GM23338 (cell line): ENCODE data around the gene HINT1. TPM values are rescaled to one million over a fixed set of nuclear protein-coding genes. Genes with fewer than 3 reads are reported as not detected.

Source experiments
- ATAC-seq: fragments of 200-7000 bp; cut with Tn5 transposase; 3 replicates; pipeline ENCODE4 v1.9.1; 2020
- DNase-seq: peaks from one replicate; pipeline ENCODE4 v3.0.0-alpha.2; 2015; ENCODE audit warnings: low spot score
- H2AFZ ChIP-seq: fragments of 200-600 bp; sonication (generic); 2 replicates; pipeline ENCODE4 v1.8.0; 2016; ENCODE audit warnings: antibody characterized with exemption, mild to moderate bottlenecking, moderate library complexity
- H3F3A ChIP-seq: fragments of 200-600 bp; sonication (generic); replicated peaks from 2 replicates; pipeline ENCODE4 v1.8.0; 2017; ENCODE audit warnings: antibody characterized with exemption, mixed run types, low read depth
- H3K27ac ChIP-seq: fragments of 200-600 bp; sonication (generic); 2 replicates; pipeline ENCODE4 v1.6.1; 2016; ENCODE audit warnings: low read depth
- H3K27me3 ChIP-seq: fragments of 200-600 bp; sonication (generic); 2 replicates; pipeline ENCODE4 v1.8.0; 2016; ENCODE audit warnings: mild to moderate bottlenecking, mixed run types, moderate library complexity; ENCODE audit not compliant: insufficient read depth
- H3K36me3 ChIP-seq: fragments of 200-600 bp; sonication (generic); 2 replicates; pipeline ENCODE4 v1.8.0; 2016; ENCODE audit warnings: mild to moderate bottlenecking; ENCODE audit not compliant: insufficient read depth
- H3K4me1 ChIP-seq: fragments of 200-600 bp; sonication (generic); 2 replicates; pipeline ENCODE4 v1.8.0; 2016; ENCODE audit warnings: mild to moderate bottlenecking, moderate library complexity; ENCODE audit not compliant: insufficient read depth
- H3K4me2 ChIP-seq: fragments of 200-600 bp; sonication (generic); 2 replicates; pipeline ENCODE4 v1.7.1; 2017; ENCODE audit warnings: mixed run types
- H3K4me3 ChIP-seq: fragments of 200-600 bp; sonication (generic); 2 replicates; pipeline ENCODE4 v1.6.1; 2016; ENCODE audit warnings: mixed run types
- H3K79me2 ChIP-seq: fragments of 200-600 bp; sonication (generic); replicated peaks from 2 replicates; pipeline ENCODE4 v1.8.0; 2017; ENCODE audit warnings: mild to moderate bottlenecking; ENCODE audit not compliant: insufficient read depth
- H3K9me2 ChIP-seq: fragments of 200-600 bp; sonication (generic); 2 replicates; pipeline ENCODE4 v1.8.0; 2017; ENCODE audit not compliant: insufficient read depth
- H4K20me1 ChIP-seq: fragments of 200-600 bp; sonication (generic); replicated peaks from 2 replicates; pipeline ENCODE4 v1.8.0; 2017; ENCODE audit warnings: mild to moderate bottlenecking; ENCODE audit not compliant: insufficient read depth
- H3K27ac Mint-ChIP-seq: 2 replicates; pipeline ENCODE4 v1.8.0; 2020; ENCODE audit warnings: inconsistent platforms, mild to moderate bottlenecking, moderate library complexity, mixed read lengths
- H3K27me3 Mint-ChIP-seq: 3 replicates; pipeline ENCODE4 v1.8.0; 2022; ENCODE audit warnings: low read depth, mild to moderate bottlenecking, moderate library complexity, mixed read lengths, inconsistent platforms; ENCODE audit not compliant: insufficient read depth, poor library complexity
- H3K36me3 Mint-ChIP-seq: 3 replicates; pipeline ENCODE4 v1.8.0; 2021; ENCODE audit warnings: low read depth, mild to moderate bottlenecking, inconsistent platforms, moderate library complexity, mixed read lengths
- H3K4me1 Mint-ChIP-seq: 3 replicates; pipeline ENCODE4 v1.8.0; 2020; ENCODE audit warnings: mild to moderate bottlenecking, inconsistent platforms, mixed read lengths
- H3K4me3 Mint-ChIP-seq: 3 replicates; pipeline ENCODE4 v1.8.0; 2021; ENCODE audit warnings: moderate library complexity, mild to moderate bottlenecking, inconsistent platforms, mixed read lengths
- H3K9me3 Mint-ChIP-seq: 3 replicates; pipeline ENCODE4 v1.8.0; 2020; ENCODE audit warnings: moderate library complexity, mild to moderate bottlenecking, inconsistent platforms, mixed read lengths
- CREB1 ChIP-seq: fragments of 250-450 bp; sonication (Bioruptor Pico); IDR thresholded peaks from 2 replicates; pipeline ENCODE4 v1.5.0; 2020; ENCODE audit warnings: low read depth, mild to moderate bottlenecking, moderate library complexity
- CTCF ChIP-seq, 2 experiments: fragments of 200-600 bp in 1 of 2; sonication (generic) in 1 of 2; conservative IDR thresholded peaks; 2 replicates each; pipeline versions ENCODE4 v1.5.1 to v1.6.1; 2016 to 2017; ENCODE audit warnings: antibody characterized with exemption in 2 of 2, low read depth in 2 of 2, mild to moderate bottlenecking in 2 of 2, moderate library complexity in 1 of 2
- ETS1 ChIP-seq: IDR thresholded peaks from 2 replicates; pipeline ENCODE4 v1.6.1; 2016; ENCODE audit warnings: antibody characterized with exemption
- EZH2 ChIP-seq: fragments of 200-600 bp; sonication (generic); IDR thresholded peaks from one replicate; pipeline ENCODE4 v1.8.0; 2017; ENCODE audit warnings: antibody characterized with exemption, mild to moderate bottlenecking, low read depth; ENCODE audit not compliant: unreplicated experiment
- EZH2phosphoT487 ChIP-seq: fragments of 200-600 bp; sonication (generic); IDR thresholded peaks from one replicate; pipeline ENCODE4 v1.8.1; 2018; ENCODE audit warnings: antibody characterized with exemption; ENCODE audit not compliant: unreplicated experiment
- NANOG ChIP-seq: IDR thresholded peaks from 2 replicates; pipeline ENCODE4 v1.6.1; 2016; ENCODE audit warnings: antibody characterized with exemption, borderline replicate concordance
- POLR2AphosphoS5 ChIP-seq: IDR thresholded peaks from 2 replicates; pipeline ENCODE4 v1.6.1; 2016; ENCODE audit warnings: antibody characterized with exemption, low read depth
- ZNF114 ChIP-seq: fragments of 250-450 bp; sonication (Bioruptor Pico); IDR thresholded peaks from 2 replicates; pipeline ENCODE4 v1.5.0; 2020; ENCODE audit warnings: mild to moderate bottlenecking, moderate library complexity
- ZNF462 ChIP-seq: fragments of 250-450 bp; sonication (Bioruptor Pico); IDR thresholded peaks from 2 replicates; pipeline ENCODE4 v1.5.0; 2020; ENCODE audit warnings: mild to moderate bottlenecking, moderate library complexity
- polyA plus RNA-seq: library from polyadenylated mRNA; unstranded; fragments of >200 nt; fragmentation: Nextera tagmentation; extraction: Ambion mirVana; gene quantifications from 2 replicates; pipeline ENCODE4 v1.2.1, GENCODE V29; 2016
- total RNA-seq: library from RNA; depleted of rRNA; stranded (reverse); fragments of >200 nt; shearing (Covaris generic); gene quantifications from 2 replicates; pipeline ENCODE4 v1.2.3, GENCODE V29; 2014

Gene HINT1
- total and polyA plus RNA-seq, 2 experiments from 2014 or later = 171 to 687 TPM

GRCh38 chr5:131193106-131193505 is 28.1 kb upstream of the HINT1 start (continued):
- TF ChIP-seq ETS1 = no peak

- H3K27me3 Mint-ChIP-seq = peaks cover 2% of the 10 kb centered on the region
- Histone ChIP-seq H3K9me2 (no peaks in the 10 kb centered on the region), H3K27ac (no peak overlapping the region), H3K4me1 (no peaks in the 10 kb centered on the region), H3K36me3 (no peaks in the 10 kb centered on the region), H3K4me2 (no peak overlapping the region), H3K79me2 (no peaks in the 10 kb centered on the region), H3K27me3 (no peaks in the 10 kb centered on the region), H3F3A (no peaks in the 10 kb centered on the region), H2AFZ (no peak overlapping the region), H3K4me3 (no peak overlapping the region), H4K20me1 (no peaks in the 10 kb centered on the region)
- DNase-seq (no peak), ATAC-seq (no peak)
- H3K36me3 Mint-ChIP-seq = no peaks in the 10 kb centered on the region; the same call in 1 of the 3 replicates
- H3K9me3 Mint-ChIP-seq = no peaks in the 10 kb centered on the region
- H3K4me1 Mint-ChIP-seq = no peaks in the 10 kb centered on the region
- H3K27ac Mint-ChIP-seq = no peak overlapping the region
- H3K4me3 Mint-ChIP-seq = no peak overlapping the region
- no peak for TF ChIP-seq ZNF114 (CRISPR knock-in tag)
- no peak for TF ChIP-seq CTCF (conservative IDR thresholded peaks at IDR 0.05; ENCODE audit: low read depth in 2 of 2)
- no peak for TF ChIP-seq EZH2phosphoT487
- no peak for TF ChIP-seq POLR2AphosphoS5
- no peak for TF ChIP-seq ETS1
- TF ChIP-seq NANOG = no peak
- no peak for TF ChIP-seq EZH2
Measured at GRCh38 chr5:131186561-131187256, 21.7 kb upstream of the HINT1 start.

GRCh38 chr5:131185523-131186104 is 20.6 kb upstream of the HINT1 start:
- Histone ChIP-seq H3K36me3 (no peaks in the 10 kb centered on the region), H2AFZ (no peak overlapping the region), H3K79me2 (no peaks in the 10 kb centered on the region), H3K4me2 (no peak overlapping the region), H3K4me1 (no peaks in the 10 kb centered on the region), H3K9me2 (no peaks in the 10 kb centered on the region), H3K4me3 (no peak overlapping the region), H3F3A (no peaks in the 10 kb centered on the region), H3K27ac (no peak overlapping the region), H3K27me3 (no peaks in the 10 kb centered on the region), H4K20me1 (no peaks in the 10 kb centered on the region)
- no peaks in the 10 kb centered on the region for H3K9me3 Mint-ChIP-seq
- no peaks in the 10 kb centered on the region for H3K4me1 Mint-ChIP-seq
- H3K27me3 Mint-ChIP-seq = peaks cover 2% of the 10 kb centered on the region
- H3K4me3 Mint-ChIP-seq = no peak overlapping the region
- no peak overlapping the region for H3K27ac Mint-ChIP-seq
- H3K36me3 Mint-ChIP-seq = no peaks in the 10 kb centered on the region; the same call in 1 of the 3 replicates
- DNase-seq (no peak), ATAC-seq (no peak)
- TF ChIP-seq ZNF462 (CRISPR knock-in tag) = no peak
- TF ChIP-seq EZH2 = no peak
- TF ChIP-seq CREB1 (CRISPR knock-in tag) = no peak
